A673 (cell line): ENCODE data around the gene CCDC183.
"Not testable (repeated sequence)": the region's sequence is repeated elsewhere in the genome, so short reads cannot be mapped to it uniquely, and the experiment has no call there.

Experiments used
- CTCF ChIP-seq: fragments of 300-800, 200-600 bp; sonication (generic); conservative IDR thresholded peaks from 2 replicates; pipeline ENCODE4 v1.5.1; 2017; ENCODE audit warnings: low read depth, mild to moderate bottlenecking, antibody characterized with exemption, low read length, moderate library complexity, mixed read lengths
- EZH2 ChIP-seq: fragments of 200-600 bp; sonication (generic); IDR thresholded peaks from 2 replicates; pipeline ENCODE4 v1.6.1; 2017; ENCODE audit warnings: borderline replicate concordance, low read depth, mild to moderate bottlenecking, mixed read lengths, antibody characterized with exemption, low read length; ENCODE audit not compliant: poor library complexity, severe bottlenecking

- peak; percentile 81 for TF ChIP-seq CTCF
- not testable (repeated sequence) for TF ChIP-seq EZH2
These were observed 35.1 kb upstream of the CCDC183 start for GRCh38 chr9:136760834-136761544.
